Measurements from ENCODE around the gene SLC5A3. TPM values are rescaled to one million over a fixed set of nuclear protein-coding genes. Genes with fewer than 3 reads are reported as not detected.

SLC5A3 gene
- total and polyA plus RNA-seq, 2 of the 8 experiments (the other 6 are each of a cell fraction or from before 2014, with no cell fraction given) = 4.0 to 19.4 TPM

GRCh38 chr21:34046917-34047316 lies 26.5 kb upstream of the SLC5A3 start:
- no peaks in the 10 kb centered on the region for H3K9me3 ChIP-seq (ENCODE audit: insufficient read depth in 2 of 2, low read depth in 1 of 2, low read length in 1 of 2)
- H3K79me1 ChIP-seq (ENCODE audit: low read depth, low read length) = no peaks in the 10 kb centered on the region
- H4K20me1 ChIP-seq (replicated peaks in 1 of 2; ENCODE audit: control insufficient read depth in 1 of 2, insufficient read depth in 2 of 2, low read length in 2 of 2) = no peaks in the 10 kb centered on the region
- no peak for FAIRE-seq
- DNase-seq (ENCODE audit: low read depth in 1 of 2, low spot score in 2 of 2) = no peak
- H3K18ac ChIP-seq (ENCODE audit: extremely low read depth, low read length) = no peak overlapping the region
- H3K4me2 ChIP-seq (ENCODE audit: insufficient read depth in 1 of 2, low read depth in 2 of 2, low read length in 2 of 2) = no peak overlapping the region
- H2BK120ac ChIP-seq (replicated peaks; ENCODE audit: low read depth, low read length) = no peak overlapping the region
- no peaks in the 10 kb centered on the region for H3K27me3 ChIP-seq (replicated peaks in 1 of 4; ENCODE audit: control insufficient read depth in 3 of 4, extremely low read depth in 1 of 4, insufficient read depth in 3 of 4, low read length in 3 of 4)
- H4K8ac ChIP-seq (ENCODE audit: extremely low read depth, insufficient read depth, low read length) = no peak overlapping the region
- H3K14ac ChIP-seq (ENCODE audit: insufficient read length) = no peak overlapping the region
- H4K5ac ChIP-seq (ENCODE audit: insufficient read length, low read depth, low read length) = no peak overlapping the region
- H3K4me3 ChIP-seq (ENCODE audit: extremely low read depth in 1 of 4, insufficient read depth in 2 of 4, low read depth in 3 of 4, low read length in 4 of 4) = no peak overlapping the region
- H3K79me2 ChIP-seq (ENCODE audit: control insufficient read depth in 1 of 2, insufficient read depth in 2 of 2, low read length in 2 of 2) = no peaks in the 10 kb centered on the region
- ChIA-PET CTCF (ENCODE audit: partially characterized antibody) (interaction anchor here (1.3 kb wide), 1 partner anchor 104 kb away, joined by 3 read pairs; no protein-coding TSS in a partner anchor), POLR2A (ENCODE audit: partially characterized antibody) (no interaction called here)
- WGBS, 2 experiments (ENCODE audit: extremely low coverage in 1 of 2, insufficient coverage in 1 of 2, insufficient read length in 1 of 2, insufficient replicate concordance in 2 of 2, low coverage in 1 of 2, low lambda C conversion rate in 2 of 2, missing lambda C conversion rate in 1 of 2) = 88% methylated on average over 6 of the region's 6 CpGs; no CpG with 5 or more reads in 1 of the 2 experiments
- H4K91ac ChIP-seq (replicated peaks; ENCODE audit: insufficient read length, low read length) = no peak overlapping the region
- H2BK12ac ChIP-seq (ENCODE audit: low read depth, low read length) = no peak overlapping the region
- no peaks in the 10 kb centered on the region for H3K4me1 ChIP-seq (replicated peaks in 1 of 4; ENCODE audit: control insufficient read depth in 3 of 4, insufficient read depth in 4 of 4, low read length in 3 of 4)
- TF ChIP-seq BCL11A (IDR thresholded peaks at IDR 0.05; ENCODE audit: low read depth in 2 of 2, low read length in 2 of 2) (no peak), SP1 (IDR thresholded peaks at IDR 0.05; ENCODE audit: low read depth, low read length) (no peak), BRCA1 (IDR thresholded peaks at IDR 0.05; ENCODE audit: low read depth, low read length) (no peak), MAFK (IDR thresholded peaks at IDR 0.05; ENCODE audit: low read depth, low read length) (no peak), TBP (IDR thresholded peaks at IDR 0.05; ENCODE audit: low read depth, low read length) (no peak)
- H2AK5ac ChIP-seq (ENCODE audit: low read depth, low read length) = no peak overlapping the region
- no peak overlapping the region for H2BK5ac ChIP-seq (ENCODE audit: low read depth, low read length)
- H3K36me3 ChIP-seq (ENCODE audit: control insufficient read depth in 2 of 4, insufficient read depth in 4 of 4, low read length in 3 of 4) = no peaks in the 10 kb centered on the region
- no peak overlapping the region for H2AFZ ChIP-seq (ENCODE audit: low read length)
- H2BK15ac ChIP-seq (ENCODE audit: low read length) = no peak overlapping the region
- H2BK20ac ChIP-seq (ENCODE audit: low read length) = no peak overlapping the region
- no peak overlapping the region for H3K27ac ChIP-seq (ENCODE audit: low read depth, low read length)
- no peak overlapping the region for H3K4ac ChIP-seq (replicated peaks; ENCODE audit: insufficient read length, low read depth, low read length)
- H3K23ac ChIP-seq (ENCODE audit: insufficient read length) = no peak overlapping the region
- H3K56ac ChIP-seq (replicated peaks; ENCODE audit: insufficient read length, low read depth, low read length) = no peak overlapping the region
- no peaks in the 10 kb centered on the region; the same call in 1 of the 2 replicates for H3K23me2 ChIP-seq (ENCODE audit: low read depth, low read length)
- no peak overlapping the region for H3K9ac ChIP-seq (replicated peaks in 1 of 4; ENCODE audit: extremely low read depth in 1 of 4, low read depth in 3 of 4, low read length in 3 of 4)
